Measurements from ENCODE around the gene PSD. TPM values are rescaled to one million over a fixed set of nuclear protein-coding genes. Genes with fewer than 3 reads are reported as not detected.
"Not testable (repeated sequence)": the region's sequence is repeated elsewhere in the genome, so short reads cannot be mapped to it uniquely, and the experiment has no call there.

PSD gene
- total and polyA plus RNA-seq, 5 donors, result 4.6 to 9.4 (median 6.2) TPM

GRCh38 chr10:102455893-102456471, 37.4 kb upstream of the PSD start:
- Histone ChIP-seq H3K9me3 (ENCODE audit: control insufficient read depth, low read length) (no peaks in the 10 kb centered on the region), H3K27me3 (ENCODE audit: control insufficient read depth, insufficient read depth) (no peaks in the 10 kb centered on the region), H3K27ac (ENCODE audit: low read length) (no peak overlapping the region), H3K4me1 (ENCODE audit: control insufficient read depth, insufficient read depth, low read length) (peaks cover 5% of the 10 kb centered on the region), H3K4me3 (ENCODE audit: low read length) (no peak overlapping the region)
- WGBS, result 72% methylated on average over 7 of the region's 7 CpGs
- intact Hi-C loops (cut with DNase I), result no loop called here
- DNase-seq (peak in 1 of 3 donors; percentile 47), ATAC-seq (peak; percentile 13 to 28)

GRCh38 chr10:102454662-102455487, 36.3 kb upstream of the PSD start:
- H3K4me1 ChIP-seq (ENCODE audit: control insufficient read depth, insufficient read depth, low read length); ATAC-seq; intact Hi-C loops (cut with DNase I); H3K27ac ChIP-seq (ENCODE audit: low read length); H3K9me3 ChIP-seq (ENCODE audit: control insufficient read depth, low read length); H3K27me3 ChIP-seq (ENCODE audit: control insufficient read depth, insufficient read depth); H3K4me3 ChIP-seq (ENCODE audit: low read length); DNase-seq: not testable (repeated sequence)
- WGBS, result 72% methylated on average over 13 of the region's 13 CpGs

- Histone ChIP-seq H3K27me3 (ENCODE audit: control insufficient read depth, insufficient read depth) (no peaks in the 10 kb centered on the region), H3K27ac (ENCODE audit: low read length) (peak overlapping the region; percentile 17), H3K4me1 (ENCODE audit: control insufficient read depth, insufficient read depth, low read length) (peaks cover 3% of the 10 kb centered on the region), H3K9me3 (ENCODE audit: control insufficient read depth, low read length) (no peaks in the 10 kb centered on the region), H3K4me3 (ENCODE audit: low read length) (no peak overlapping the region)
- ATAC-seq (no peak), DNase-seq (no peak)
- WGBS, result 65% methylated on average over 5 of the region's 5 CpGs
- intact Hi-C loops (cut with DNase I), result no loop called here
These were observed 34.9 kb upstream of the PSD start for GRCh38 chr10:102453502-102453901.

- peak; percentile 1 to 18 for ATAC-seq
- no peaks in the 10 kb centered on the region for H3K9me3 ChIP-seq (ENCODE audit: control insufficient read depth, low read length)
- H3K4me3 ChIP-seq (ENCODE audit: low read length), result no peak overlapping the region
- peaks cover 3% of the 10 kb centered on the region for H3K4me1 ChIP-seq (ENCODE audit: control insufficient read depth, insufficient read depth, low read length)
- 45% methylated on average over 3 of the region's 3 CpGs for WGBS
- peak overlapping the region; percentile 42 for H3K27ac ChIP-seq (ENCODE audit: low read length)
- intact Hi-C loops (cut with DNase I), result no loop called here
- peak in 2 of 3 donors; percentile 43 to 60 for DNase-seq
- no peaks in the 10 kb centered on the region for H3K27me3 ChIP-seq (ENCODE audit: control insufficient read depth, insufficient read depth)
These were observed 34.2 kb upstream of the PSD start for GRCh38 chr10:102452672-102453340.

- peaks cover 3% of the 10 kb centered on the region for H3K4me1 ChIP-seq (ENCODE audit: control insufficient read depth, insufficient read depth, low read length)
- no peaks in the 10 kb centered on the region for H3K9me3 ChIP-seq (ENCODE audit: control insufficient read depth, low read length)
- WGBS, result 31% methylated on average over 28 of the region's 28 CpGs
- intact Hi-C loops (cut with DNase I), result no loop called here
- ATAC-seq, result peak; percentile 1 to 6
- H3K4me3 ChIP-seq (ENCODE audit: low read length), result peak within 1 kb of the TSS; percentile 87
- peak within 1 kb of the TSS; percentile 91 for H3K27ac ChIP-seq (ENCODE audit: low read length)
- no peaks in the 10 kb centered on the region for H3K27me3 ChIP-seq (ENCODE audit: control insufficient read depth, insufficient read depth)
- DNase-seq, result peak in 1 of 3 donors; percentile 53
These were observed 32.8 kb upstream of the PSD start, which contains the start of gene C10orf95 for GRCh38 chr10:102451105-102451969. C10orf95 (minus strand) TSS chr10:102451543; CDS start chr10:102451093, 450 bp downstream.

- under 1% methylated on average over 104 of the region's 104 CpGs for WGBS
- Histone ChIP-seq H3K9me3 (ENCODE audit: control insufficient read depth, low read length) (no peaks in the 10 kb centered on the region), H3K27ac (ENCODE audit: low read length) (peak overlapping the region; percentile 91), H3K4me3 (ENCODE audit: low read length) (peak overlapping the region; percentile 87), H3K27me3 (ENCODE audit: control insufficient read depth, insufficient read depth) (no peaks in the 10 kb centered on the region), H3K4me1 (ENCODE audit: control insufficient read depth, insufficient read depth, low read length) (peaks cover 3% of the 10 kb centered on the region)
- peak; percentile 89 to 96 (median 94) for DNase-seq
- ATAC-seq, result peak; percentile 93 to 96
- intact Hi-C loops (cut with DNase I), result no loop called here
These were observed 32.0 kb upstream of the PSD start for GRCh38 chr10:102450374-102451104.

- ATAC-seq (peak in 1 of 2 donors; percentile 1), DNase-seq (no peak)
- Histone ChIP-seq H3K9me3 (ENCODE audit: control insufficient read depth, low read length) (no peaks in the 10 kb centered on the region), H3K4me3 (ENCODE audit: low read length) (peak overlapping the region; percentile 87), H3K4me1 (ENCODE audit: control insufficient read depth, insufficient read depth, low read length) (peaks cover 3% of the 10 kb centered on the region), H3K27me3 (ENCODE audit: control insufficient read depth, insufficient read depth) (no peaks in the 10 kb centered on the region), H3K27ac (ENCODE audit: low read length) (peak overlapping the region; percentile 91)
- under 1% methylated on average over 11 of the region's 11 CpGs for WGBS
- intact Hi-C loops (cut with DNase I), result no loop called here
These were observed 31.5 kb upstream of the PSD start for GRCh38 chr10:102450124-102450373.

- WGBS, result 10% methylated on average over 30 of the region's 30 CpGs
- peak overlapping the region; percentile 91 for H3K27ac ChIP-seq (ENCODE audit: low read length)
- peak; percentile 65 to 75 for ATAC-seq
- no peaks in the 10 kb centered on the region for H3K9me3 ChIP-seq (ENCODE audit: control insufficient read depth, low read length)
- intact Hi-C loops (cut with DNase I), result no loop called here
- peak; percentile 70 to 90 (median 82) for DNase-seq
- peaks cover 3% of the 10 kb centered on the region for H3K4me1 ChIP-seq (ENCODE audit: control insufficient read depth, insufficient read depth, low read length)
- no peaks in the 10 kb centered on the region for H3K27me3 ChIP-seq (ENCODE audit: control insufficient read depth, insufficient read depth)
- peak overlapping the region; percentile 87 for H3K4me3 ChIP-seq (ENCODE audit: low read length)
These were observed 30.9 kb upstream of the PSD start for GRCh38 chr10:102449321-102450123.

GRCh38 chr10:102444851-102445250, 26.3 kb upstream of the PSD start:
- Histone ChIP-seq H3K27ac (ENCODE audit: low read length) (no peak overlapping the region), H3K4me3 (ENCODE audit: low read length) (no peak overlapping the region), H3K9me3 (ENCODE audit: control insufficient read depth, low read length) (no peaks in the 10 kb centered on the region), H3K27me3 (ENCODE audit: control insufficient read depth, insufficient read depth) (no peaks in the 10 kb centered on the region), H3K4me1 (ENCODE audit: control insufficient read depth, insufficient read depth, low read length) (no peaks in the 10 kb centered on the region)
- intact Hi-C loops (cut with DNase I), result no loop called here
- DNase-seq (no peak), ATAC-seq (no peak)
- 71% methylated on average over 2 of the region's 2 CpGs for WGBS

Measured in right cardiac atrium (tissue), 5 donors.